Measurements from ENCODE around the gene IRS2.
A peak's percentile ranks its signal among the peaks of the same experiment; 100 is the strongest.

Gene IRS2

GRCh38 chr13:109802936-109803335 is 16.6 kb upstream of the IRS2 start:
- DNase-seq: no peak

GRCh38 chr13:109795011-109795410 is 8.6 kb upstream of the IRS2 start:
- DNase-seq: no peak

- no peak for DNase-seq
These were observed 7.7 kb upstream of the IRS2 start for GRCh38 chr13:109794095-109794494.

GRCh38 chr13:109792416-109793059 is 6.2 kb upstream of the IRS2 start:
- DNase-seq: no peak

GRCh38 chr13:109790942-109791605 is 4.7 kb upstream of the IRS2 start:
- peak; percentile 17 for DNase-seq

- DNase-seq: no peak
These were observed 3.7 kb upstream of the IRS2 start for GRCh38 chr13:109790086-109790485.

GRCh38 chr13:109789262-109789661 is 2.9 kb upstream of the IRS2 start:
- DNase-seq: no peak

GRCh38 chr13:109788372-109789111 is 2.2 kb upstream of the IRS2 start:
- no peak for DNase-seq

GRCh38 chr13:109787135-109787954 is 962 bp upstream of the IRS2 start:
- peak; percentile 29 for DNase-seq

GRCh38 chr13:109785892-109786450 is 412 bp downstream of the IRS2 start:
- no peak for DNase-seq

GRCh38 chr13:109785141-109785891 is 1.1 kb downstream of the IRS2 start:
- DNase-seq: peak; percentile 54

GRCh38 chr13:109784590-109785140 is 1.7 kb downstream of the IRS2 start:
- peak; percentile 71 for DNase-seq

- DNase-seq: no peak
These were observed 2.4 kb downstream of the IRS2 start for GRCh38 chr13:109783815-109784589.

GRCh38 chr13:109783447-109783814 is 3.0 kb downstream of the IRS2 start:
- no peak for DNase-seq

GRCh38 chr13:109782823-109783431 is 3.5 kb downstream of the IRS2 start:
- no peak for DNase-seq

GRCh38 chr13:109782066-109782822 is 4.1 kb downstream of the IRS2 start:
- no peak for DNase-seq

GRCh38 chr13:109781384-109782065 is 4.9 kb downstream of the IRS2 start:
- DNase-seq: no peak

GRCh38 chr13:109780845-109781383 is 5.5 kb downstream of the IRS2 start:
- DNase-seq: no peak
